GM12878 (cell line): Measurements from ENCODE around the gene CHRNA9. TPM values are rescaled to one million over a fixed set of nuclear protein-coding genes. Genes with fewer than 3 reads are reported as not detected.

ENCODE experiments used
- BHLHE40 ChIP-seq, 2 experiments: fragments of 450-650 bp in 1 of 2; IDR thresholded peaks; 2 replicates each; pipeline ENCODE4 v1.6.1; 2011 to 2017; ENCODE audit warnings: low read depth in 2 of 2, borderline replicate concordance in 1 of 2, improper control_type of control experiment in 1 of 2, low read length in 1 of 2, mild to moderate bottlenecking in 1 of 2
- CREM ChIP-seq: IDR thresholded peaks from 2 replicates; pipeline ENCODE4 v1.6.1; 2014; ENCODE audit warnings: antibody characterized with exemption, low read depth
- E2F8 ChIP-seq: fragments of 450-650 bp; IDR thresholded peaks from 2 replicates; pipeline ENCODE4 v1.6.1; 2018; ENCODE audit warnings: mild to moderate bottlenecking, low read depth, moderate library complexity; ENCODE audit not compliant: partially characterized antibody
- HDGF ChIP-seq: fragments of 450-650 bp; IDR thresholded peaks from 2 replicates; pipeline ENCODE4 v1.6.1; 2016; ENCODE audit warnings: antibody characterized with exemption
- IKZF2 ChIP-seq, 2 experiments: fragments of 450-650 bp; IDR thresholded peaks; 2 replicates each; pipeline ENCODE4 v1.6.1; 2017; ENCODE audit warnings: mild to moderate bottlenecking in 2 of 2, moderate library complexity in 2 of 2
- IRF4 ChIP-seq: IDR thresholded peaks from 2 replicates; pipeline ENCODE4 v1.6.1; 2011; ENCODE audit warnings: low read depth, low read length
- JUNB ChIP-seq: IDR thresholded peaks from 2 replicates; pipeline ENCODE4 v1.6.1; 2016; ENCODE audit warnings: antibody characterized with exemption, mild to moderate bottlenecking
- MEF2B ChIP-seq: fragments of 450-650 bp; IDR thresholded peaks from 2 replicates; pipeline ENCODE4 v1.6.1; 2018; ENCODE audit warnings: mild to moderate bottlenecking, moderate library complexity; ENCODE audit not compliant: partially characterized antibody, poor library complexity, severe bottlenecking
- MTA2 ChIP-seq: fragments of 450-650 bp; IDR thresholded peaks from 2 replicates; pipeline ENCODE4 v1.6.1; 2016; ENCODE audit warnings: low read depth, mild to moderate bottlenecking, moderate library complexity
- NFIC ChIP-seq: IDR thresholded peaks from 2 replicates; pipeline ENCODE4 v1.6.1; 2012; ENCODE audit warnings: low read depth, mild to moderate bottlenecking, inconsistent platforms, low read length, moderate library complexity
- TCF7 ChIP-seq: IDR thresholded peaks from 2 replicates; pipeline ENCODE4 v1.6.1; 2014; ENCODE audit warnings: antibody characterized with exemption, borderline replicate concordance
- polyA plus RNA-seq, 11 experiments: library from polyadenylated mRNA; depleted of rRNA in 4 of 11; unstranded in 6 of 11; stranded (reverse) in 5 of 11; fragments of >200 nt; fragmentation: Nextera tagmentation in 4 of 11; fragmentation: Illumina TruSeq in 1 of 11; extraction: Ambion mirVana in 4 of 11; extraction: Trizol in 1 of 11; gene quantifications; 1 replicate in 1 of 11; 2 replicates in 10 of 11; pipeline versions ENCODE4 v1.2.1 to v1.2.3, GENCODE V29; 2011 to 2016; ENCODE audit warnings: inconsistent platforms in 2 of 11, missing spikeins in 2 of 11, low read depth in 1 of 11
- total RNA-seq, 4 experiments: library from RNA; depleted of rRNA in 3 of 4; stranded (reverse); fragments of >200 nt in 3 of 4; fragmentation: Illumina TruSeq in 1 of 4; extraction: Trizol in 1 of 4; gene quantifications; 2 replicates each; pipeline versions ENCODE4 v1.2.1 to v1.2.3, GENCODE V29; 2013 to 2021

CHRNA9 gene
- total and polyA plus RNA-seq, 10 of the 15 experiments (the other 5 are each of a cell fraction or from before 2014, with no cell fraction given) = 0.05 to 0.09 (median 0.08) TPM; not detected in 7

GRCh38 chr4:40316333-40316781 is 18.8 kb upstream of the CHRNA9 start (continued):
- TF ChIP-seq IRF4 (peak; percentile 76; the same call in 1 of the 2 replicates), JUNB (peak; percentile 89), BHLHE40 (IDR thresholded peaks at IDR 0.05; ENCODE audit: borderline replicate concordance in 1 of 2, low read depth in 2 of 2, low read length in 1 of 2) (no peak; a peak in 1 of 4 replicates), NFIC (peak; percentile 43), MEF2B (peak; percentile 96), TCF7 (0 out of 2 replicates have a peak, but pooled peaks have one; percentile 11), E2F8 (no peak), CREM (peak; percentile 57), MTA2 (peak; percentile 80), IKZF2 (IDR thresholded peaks at IDR 0.05) (peak; percentile 74 to 84), HDGF (0 out of 2 replicates have a peak, but pooled peaks have one; percentile 57)
